Measurements from ENCODE around the gene OCEL1.
"Not testable (repeated sequence)": the region's sequence is repeated elsewhere in the genome, so short reads cannot be mapped to it uniquely, and the experiment has no call there.

The OCEL1 gene

DNA sequence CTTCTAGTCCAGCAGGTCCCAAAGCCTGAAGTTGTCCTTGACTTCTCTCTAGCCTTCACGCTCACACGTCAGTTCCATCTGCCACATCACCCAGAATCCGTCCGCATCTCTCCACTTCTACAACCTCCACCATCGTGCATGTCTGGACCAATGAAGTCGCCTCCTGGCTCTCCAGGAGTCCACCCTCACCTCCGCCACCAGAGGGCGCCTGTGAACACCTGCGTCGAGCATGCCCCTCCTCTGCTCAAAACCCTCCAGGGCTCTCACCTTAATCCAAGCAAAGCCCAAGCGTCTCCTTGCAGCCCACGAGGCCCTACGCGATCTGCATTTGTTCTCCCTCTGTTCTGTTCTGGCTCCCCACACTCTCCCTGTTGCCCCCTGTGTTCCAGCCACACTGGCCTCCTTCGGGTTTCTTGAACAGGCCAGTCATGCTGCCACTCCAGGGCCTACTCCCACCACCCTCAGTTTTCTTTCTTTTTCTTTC, 34.9 kb downstream of the OCEL1 start:
- FAIRE-seq (peak; percentile 37), DNase-seq (ENCODE audit: low spot score) (peak; percentile 68)

GRCh38 chr19:17262557-17262956, 36.5 kb downstream of the OCEL1 start:
- FAIRE-seq (no peak), DNase-seq (ENCODE audit: low spot score) (no peak)

- DNase-seq (ENCODE audit: low spot score): no peak
Measured at GRCh38 chr19:17263712-17264640, 38.0 kb downstream of the OCEL1 start.

GRCh38 chr19:17264641-17264979, 38.6 kb downstream of the OCEL1 start, which contains the start of gene USHBP1:
Gene USHBP1, minus strand, starts transcription at chr19:17264745. Its CDS starts 446 bp downstream, at chr19:17264299.
- DNase-seq (ENCODE audit: low spot score): no peak
- FAIRE-seq: no peak

More at GRCh38 chr19:17263712-17264640, 38.0 kb downstream of the OCEL1 start:
- FAIRE-seq: no peak

DNA sequence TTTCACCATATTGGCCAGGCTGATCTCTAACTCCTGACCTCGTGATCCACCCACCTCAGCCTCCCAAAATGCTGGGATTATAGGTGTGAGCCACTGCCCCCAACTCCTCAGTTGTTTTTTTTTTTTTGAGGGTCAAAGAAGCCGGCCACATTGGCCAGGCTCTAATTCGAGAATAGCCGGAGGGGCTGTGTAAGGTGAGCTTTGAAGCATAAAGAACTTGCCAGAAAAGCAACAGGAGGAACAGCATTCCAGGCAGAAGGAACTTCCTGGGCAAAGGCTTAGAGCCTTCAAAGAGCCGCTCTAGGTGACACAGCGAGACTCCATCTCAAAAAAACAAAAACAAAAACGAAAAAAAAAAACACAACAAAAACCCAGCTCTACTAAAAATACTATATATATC, 40.0 kb downstream of the OCEL1 start:
- no peak for DNase-seq (ENCODE audit: low spot score)
- FAIRE-seq: no peak

GRCh38 chr19:17266589-17266974, 40.6 kb downstream of the OCEL1 start:
- FAIRE-seq: no peak
- no peak for DNase-seq (ENCODE audit: low spot score)

DNA sequence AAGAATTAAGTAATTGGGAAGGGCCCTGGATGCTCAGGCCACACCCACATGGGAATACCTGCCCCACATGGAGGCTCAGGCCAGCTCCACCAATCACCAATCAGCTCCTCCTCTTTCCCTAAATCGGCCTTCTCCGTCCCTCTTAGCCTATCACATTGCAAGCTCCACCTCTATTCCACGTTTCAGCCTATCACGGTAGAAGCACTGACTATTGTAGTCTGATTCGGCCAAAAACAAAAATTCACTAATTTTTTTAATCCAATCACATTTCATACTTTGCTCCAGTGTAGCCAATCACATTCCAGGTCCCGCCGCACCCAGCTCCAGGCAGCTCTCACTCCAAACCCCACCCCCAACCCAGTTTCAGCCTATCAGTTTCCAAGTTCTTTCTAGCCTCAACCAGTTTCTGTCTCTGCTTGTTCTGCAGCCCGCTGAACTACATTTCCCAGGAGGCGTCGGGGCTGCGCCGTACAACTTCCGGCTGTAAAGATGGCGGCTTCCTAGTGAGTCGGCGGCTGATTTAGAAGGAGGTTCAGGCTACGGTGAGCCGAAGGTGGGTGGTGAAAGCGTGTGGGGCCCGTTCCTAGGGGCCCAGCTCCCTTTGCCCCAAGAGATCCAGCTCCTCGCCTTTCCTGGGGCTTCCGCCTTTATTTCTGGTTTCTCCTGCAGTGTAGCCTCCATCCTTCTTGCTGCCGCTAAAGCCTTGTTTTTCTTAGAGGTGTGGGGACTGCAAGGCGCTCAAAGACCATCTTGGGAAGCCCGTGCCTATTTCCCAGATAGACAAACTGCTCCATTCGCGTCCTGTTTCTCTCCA, 41.2 kb downstream of the OCEL1 start, which contains the start of gene BABAM1:
BABAM1 (plus strand) TSS at position 469 of the 814 bp plus-strand sequence. CDS start 1,364 bp downstream, outside the sequence.
- DNase-seq (ENCODE audit: low spot score) (peak; percentile 98), FAIRE-seq (peak; percentile 98)

DNA sequence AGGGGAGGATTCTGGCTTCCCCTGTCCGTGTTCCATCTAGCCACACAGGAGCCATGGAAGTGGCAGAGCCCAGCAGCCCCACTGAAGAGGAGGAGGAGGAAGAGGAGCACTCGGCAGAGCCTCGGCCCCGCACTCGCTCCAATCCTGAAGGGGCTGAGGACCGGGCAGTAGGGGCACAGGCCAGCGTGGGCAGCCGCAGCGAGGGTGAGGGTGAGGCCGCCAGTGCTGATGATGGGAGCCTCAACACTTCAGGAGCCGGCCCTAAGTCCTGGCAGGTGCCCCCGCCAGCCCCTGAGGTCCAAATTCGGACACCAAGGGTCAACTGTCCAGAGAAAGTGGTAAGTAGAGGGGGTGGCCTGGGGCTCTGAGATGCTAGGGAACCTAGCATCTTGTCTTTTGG, 42.7 kb downstream of the OCEL1 start:
- DNase-seq (ENCODE audit: low spot score) (no peak), FAIRE-seq (no peak)

DNA sequence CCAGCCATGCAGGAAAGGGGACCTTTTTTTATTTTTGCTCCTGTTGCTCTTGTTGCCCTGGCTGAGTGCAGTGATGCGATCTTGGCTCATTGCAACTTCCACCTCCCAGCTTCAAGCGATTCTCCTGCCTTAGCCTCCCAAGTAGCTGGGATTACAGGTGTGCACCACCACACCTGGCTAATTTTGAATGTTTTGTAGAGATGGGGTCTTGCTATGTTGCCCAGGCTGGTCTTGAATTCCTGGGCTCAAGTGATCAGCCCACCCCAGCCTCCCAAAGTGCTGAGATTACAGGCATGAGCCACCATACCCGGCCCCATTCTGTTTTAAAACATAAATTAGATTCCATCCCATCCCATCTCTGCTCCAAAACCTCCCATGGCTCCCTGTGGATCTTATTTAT, 48.9 kb downstream of the OCEL1 start:
- FAIRE-seq; DNase-seq (ENCODE audit: low spot score): not testable (repeated sequence)

GRCh38 chr19:17275441-17276175, 49.6 kb downstream of the OCEL1 start:
- FAIRE-seq (no peak), DNase-seq (ENCODE audit: low spot score) (no peak)

Data from RCC 7860 (cell line).